Muscle of back (tissue), 11 donors: ENCODE measurements around the gene ALG12. TPM values are rescaled to one million over a fixed set of nuclear protein-coding genes. Genes with fewer than 3 reads are reported as not detected.

Experiments
- DNase-seq, 3 donors: peaks; one replicate each; pipeline versions ENCODE4 v3.0.0 to v3.0.0-alpha.2; 2013
- polyA plus RNA-seq, 10 donors: library from polyadenylated mRNA; unstranded; fragments of 120-200 nt; gene quantifications; one replicate each; pipeline ENCODE4 v1.2.1, GENCODE V29; 2013; ENCODE audit not compliant: insufficient read length in 10 of 10

ALG12 gene
- polyA plus RNA-seq, 10 donors: 8.8 to 20.6 (median 12.3) TPM

DNA sequence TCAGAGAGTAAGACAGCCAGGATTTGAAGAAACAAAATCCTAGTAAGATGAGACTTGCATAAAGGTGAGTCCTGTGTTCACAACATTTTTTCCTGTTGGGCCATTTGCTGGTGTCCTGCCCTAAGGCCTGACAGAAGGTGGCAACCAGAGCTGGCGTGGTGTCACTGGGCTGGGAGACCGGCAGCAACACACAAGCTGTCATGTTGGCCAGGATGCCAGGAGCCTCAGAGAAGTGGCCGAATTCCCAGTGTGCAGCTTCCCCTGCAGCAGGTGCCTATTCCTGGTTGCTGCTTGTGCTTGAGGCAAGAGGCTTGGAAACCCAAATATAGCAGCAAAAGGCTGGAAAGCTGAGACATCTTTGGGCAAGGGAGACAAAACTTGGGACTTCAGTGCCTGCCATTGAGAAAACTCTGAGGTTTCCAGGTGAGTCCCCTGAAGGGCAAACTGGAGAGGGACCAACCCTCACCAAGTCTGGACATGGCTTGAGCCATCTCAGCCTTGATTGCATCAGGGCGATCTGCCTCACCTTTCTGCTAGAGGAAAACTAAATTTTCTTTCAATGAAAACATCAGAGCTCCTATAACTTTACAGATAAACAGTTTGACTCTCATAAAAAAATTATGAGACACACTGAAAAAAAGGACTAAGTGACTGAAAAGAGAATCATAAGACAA, 25.9 kb downstream of the ALG12 start:
- DNase-seq: no peak

DNA sequence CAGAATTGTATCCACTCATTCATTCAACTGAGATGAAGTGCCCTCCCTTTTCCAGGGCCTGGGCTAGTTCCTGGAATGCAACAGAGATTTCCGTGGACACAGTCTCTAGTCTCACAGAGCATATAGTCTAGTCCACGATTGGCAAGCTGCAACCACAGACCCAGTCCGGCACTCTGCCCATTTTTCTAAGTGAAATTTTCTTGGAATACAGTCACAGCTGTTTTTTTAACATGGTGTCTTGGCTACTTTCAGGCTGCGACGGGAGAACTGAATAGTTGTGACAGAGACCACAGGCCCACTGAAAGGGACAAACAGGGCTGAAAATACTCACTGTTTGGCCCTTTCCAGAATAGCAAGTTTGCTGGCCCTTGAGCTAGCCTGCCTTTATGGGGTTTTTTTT, 29.2 kb downstream of the ALG12 start:
- no peak for DNase-seq

DNA sequence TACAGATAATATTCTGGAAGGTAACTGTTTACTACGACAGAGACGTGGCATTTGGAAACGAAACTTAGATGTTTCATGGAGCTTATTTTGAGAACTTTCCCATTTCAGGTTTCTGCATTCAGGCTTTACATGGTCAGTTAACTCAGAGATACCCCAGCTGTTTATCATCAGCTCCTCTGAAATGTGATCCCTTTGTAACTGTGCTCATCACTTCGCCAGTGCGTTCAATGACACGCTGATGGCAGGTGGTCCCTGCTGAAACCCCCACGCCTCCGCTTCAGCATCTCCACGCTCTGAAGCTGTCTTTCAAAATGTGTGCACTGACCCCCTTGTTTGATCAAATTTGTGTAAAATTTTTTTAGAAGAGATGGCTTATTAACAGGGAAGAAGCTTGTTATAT, 30.5 kb downstream of the ALG12 start:
- no peak for DNase-seq

DNA sequence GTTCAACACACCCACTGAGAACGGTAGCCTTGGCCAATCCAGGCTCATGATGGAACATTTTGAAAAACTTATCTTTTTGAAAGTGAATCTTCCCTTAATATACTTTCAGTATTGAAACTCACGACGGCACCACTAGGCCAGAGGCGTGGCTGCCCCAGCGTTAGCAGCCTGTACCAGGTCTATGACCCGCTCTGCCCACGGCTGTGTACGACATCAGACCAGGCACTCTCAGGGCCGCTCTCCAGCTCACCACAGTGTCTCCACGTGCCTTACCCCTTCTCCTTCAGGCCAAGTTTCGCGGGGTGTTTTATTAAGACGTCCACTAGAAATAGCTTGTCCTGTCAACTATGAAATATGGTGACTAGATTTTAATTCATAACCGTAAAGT, 31.2 kb downstream of the ALG12 start:
- DNase-seq: no peak

DNA sequence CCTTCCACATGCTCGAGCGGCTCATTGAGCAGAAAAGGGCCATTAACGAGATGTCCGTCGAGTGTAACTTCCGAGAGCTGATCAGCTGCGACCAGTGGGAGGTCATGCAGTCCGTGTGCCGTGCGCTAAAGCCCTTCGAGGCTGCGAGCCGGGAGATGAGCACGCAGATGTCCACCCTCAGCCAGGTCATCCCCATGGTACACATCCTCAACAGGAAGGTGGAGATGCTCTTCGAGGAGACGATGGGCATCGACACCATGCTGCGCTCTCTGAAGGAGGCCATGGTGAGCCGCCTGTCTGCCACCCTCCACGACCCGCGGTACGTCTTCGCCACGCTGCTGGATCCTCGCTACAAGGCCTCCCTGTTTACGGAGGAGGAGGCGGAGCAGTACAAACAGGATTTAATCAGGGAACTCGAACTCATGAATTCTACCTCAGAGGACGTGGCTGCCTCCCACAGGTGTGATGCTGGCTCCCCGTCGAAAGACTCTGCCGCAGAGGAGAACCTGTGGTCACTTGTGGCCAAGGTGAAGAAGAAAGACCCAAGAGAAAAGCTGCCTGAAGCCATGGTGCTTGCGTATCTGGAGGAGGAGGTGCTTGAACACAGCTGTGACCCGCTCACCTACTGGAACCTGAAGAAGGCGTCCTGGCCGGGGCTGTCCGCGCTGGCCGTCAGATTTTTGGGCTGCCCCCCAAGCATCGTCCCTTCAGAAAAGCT, 31.7 kb downstream of the ALG12 start:
- DNase-seq: no peak

DNA sequence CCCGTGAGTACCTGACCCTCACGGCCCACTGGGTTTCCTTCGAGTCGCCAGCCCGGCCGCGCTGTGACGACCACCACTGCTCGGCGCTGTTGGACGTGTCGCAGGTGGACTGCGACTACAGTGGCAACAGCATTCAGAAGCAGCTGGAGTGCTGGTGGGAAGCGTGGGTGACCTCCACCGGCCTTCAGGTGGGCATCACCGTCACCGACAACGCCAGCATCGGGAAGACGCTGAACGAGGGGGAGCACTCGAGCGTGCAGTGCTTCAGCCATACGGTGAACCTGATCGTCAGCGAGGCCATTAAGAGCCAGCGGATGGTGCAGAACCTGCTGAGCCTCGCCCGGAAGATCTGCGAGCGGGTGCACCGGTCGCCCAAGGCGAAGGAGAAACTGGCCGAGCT, 32.4 kb downstream of the ALG12 start:
- DNase-seq: no peak

DNA sequence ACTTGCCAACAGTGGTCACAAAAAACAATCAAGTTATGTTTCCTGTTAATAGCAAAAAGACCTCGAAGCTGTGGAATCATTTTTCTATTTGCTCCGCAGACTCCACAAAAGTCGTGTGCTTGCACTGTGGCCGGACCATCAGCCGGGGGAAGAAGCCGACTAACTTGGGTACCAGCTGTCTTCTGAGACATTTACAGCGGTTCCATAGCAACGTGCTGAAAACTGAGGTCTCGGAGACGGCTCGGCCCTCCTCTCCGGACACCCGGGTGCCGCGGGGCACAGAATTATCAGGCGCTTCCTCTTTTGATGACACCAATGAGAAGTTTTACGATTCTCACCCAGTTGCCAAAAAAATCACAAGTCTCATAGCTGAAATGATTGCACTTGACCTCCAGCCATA, 33.0 kb downstream of the ALG12 start:
- DNase-seq: no peak

DNA sequence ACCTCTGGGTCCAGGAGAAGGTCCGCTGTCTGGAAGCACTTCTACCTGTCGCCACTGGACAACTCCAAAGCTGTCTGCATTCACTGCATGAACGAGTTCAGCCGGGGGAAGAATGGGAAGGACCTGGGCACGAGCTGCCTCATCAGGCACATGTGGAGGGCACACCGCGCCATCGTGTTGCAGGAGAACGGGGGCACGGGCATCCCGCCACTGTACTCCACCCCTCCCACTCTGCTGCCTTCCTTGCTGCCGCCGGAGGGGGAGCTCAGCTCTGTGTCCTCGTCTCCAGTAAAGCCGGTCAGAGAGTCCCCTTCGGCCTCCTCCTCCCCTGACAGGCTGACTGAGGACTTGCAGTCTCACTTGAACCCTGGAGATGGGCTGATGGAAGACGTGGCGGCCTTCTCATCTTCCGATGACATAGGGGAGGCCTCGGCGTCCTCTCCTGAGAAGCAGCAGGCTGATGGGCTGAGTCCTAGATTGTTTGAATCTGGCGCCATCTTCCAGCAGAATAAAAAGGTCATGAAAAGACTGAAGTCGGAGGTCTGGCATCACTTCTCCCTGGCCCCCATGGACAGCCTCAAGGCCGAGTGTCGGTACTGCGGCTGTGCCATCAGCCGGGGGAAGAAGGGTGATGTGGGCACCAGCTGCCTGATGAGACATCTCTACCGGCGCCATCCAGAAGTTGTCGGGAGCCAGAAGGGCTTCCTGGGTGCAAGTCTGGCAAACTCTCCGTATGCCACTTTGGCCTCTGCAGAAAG, 33.6 kb downstream of the ALG12 start:
- DNase-seq: no peak

DNA sequence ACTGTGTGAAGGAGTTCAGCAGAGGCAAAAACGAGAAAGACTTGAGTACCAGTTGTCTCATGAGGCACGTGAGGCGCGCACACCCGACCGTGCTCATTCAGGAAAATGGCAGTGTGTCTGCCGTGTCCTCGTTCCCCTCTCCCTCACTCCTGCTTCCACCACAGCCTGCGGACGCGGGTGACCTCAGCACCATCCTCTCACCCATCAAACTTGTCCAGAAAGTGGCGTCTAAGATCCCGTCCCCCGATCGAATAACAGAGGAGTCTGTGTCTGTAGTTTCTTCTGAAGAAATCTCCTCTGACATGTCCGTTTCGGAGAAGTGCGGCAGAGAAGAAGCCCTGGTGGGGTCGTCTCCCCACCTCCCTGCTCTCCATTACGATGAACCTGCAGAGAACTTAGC, 34.2 kb downstream of the ALG12 start:
- DNase-seq: no peak

DNA sequence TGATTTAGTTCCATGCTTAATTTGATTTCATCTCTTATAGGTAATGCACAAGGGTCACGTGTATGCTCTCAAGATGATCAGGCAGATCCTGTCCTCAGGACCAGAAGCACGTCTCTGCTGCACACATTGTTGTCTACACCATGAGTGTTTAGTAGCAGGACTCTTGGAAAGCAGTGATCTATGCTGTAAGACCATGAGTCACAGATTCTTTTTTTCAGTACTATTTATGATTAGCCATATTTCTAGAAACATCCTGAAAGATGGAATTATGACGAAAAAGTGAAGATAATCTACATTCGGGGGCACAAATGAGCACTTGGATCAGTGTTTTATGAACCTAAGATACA, 35.0 kb downstream of the ALG12 start:
- no peak for DNase-seq

DNA sequence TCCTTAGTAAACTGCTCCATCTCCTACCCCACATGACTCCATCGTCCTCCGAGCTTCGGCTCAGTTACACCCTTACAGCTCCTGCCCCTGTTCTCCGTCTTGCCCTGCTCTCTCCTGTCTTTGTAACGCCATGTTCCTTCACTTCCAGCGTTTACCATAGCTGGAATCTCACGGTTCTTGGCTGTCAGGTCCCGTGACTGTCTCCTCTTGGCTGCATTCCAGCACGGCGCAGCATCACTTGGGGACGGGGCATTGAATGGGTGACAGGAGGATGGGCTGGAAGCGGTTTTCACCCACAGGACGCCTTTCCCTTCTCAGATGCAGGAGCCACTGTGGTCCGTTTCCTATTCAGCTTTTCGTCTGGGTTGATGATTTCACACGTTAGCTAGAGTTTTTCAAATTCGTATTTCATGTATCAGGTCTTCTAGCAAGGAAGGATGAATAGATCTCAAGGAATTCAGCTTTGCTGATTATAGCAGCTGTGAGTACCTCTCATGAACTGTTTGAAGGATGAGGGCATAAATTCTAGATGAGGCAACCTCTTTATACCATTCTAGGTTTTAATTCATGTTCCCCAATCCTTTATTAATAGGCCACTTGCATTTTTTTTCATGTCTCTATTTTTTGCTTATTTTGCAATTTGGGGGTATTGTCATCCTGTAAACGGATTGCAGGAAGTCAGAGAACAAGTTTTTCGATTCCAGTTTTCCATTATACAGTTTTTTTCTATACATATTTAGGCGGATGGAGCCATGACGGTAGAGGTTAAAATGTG, 35.5 kb downstream of the ALG12 start:
- DNase-seq: no peak

DNA sequence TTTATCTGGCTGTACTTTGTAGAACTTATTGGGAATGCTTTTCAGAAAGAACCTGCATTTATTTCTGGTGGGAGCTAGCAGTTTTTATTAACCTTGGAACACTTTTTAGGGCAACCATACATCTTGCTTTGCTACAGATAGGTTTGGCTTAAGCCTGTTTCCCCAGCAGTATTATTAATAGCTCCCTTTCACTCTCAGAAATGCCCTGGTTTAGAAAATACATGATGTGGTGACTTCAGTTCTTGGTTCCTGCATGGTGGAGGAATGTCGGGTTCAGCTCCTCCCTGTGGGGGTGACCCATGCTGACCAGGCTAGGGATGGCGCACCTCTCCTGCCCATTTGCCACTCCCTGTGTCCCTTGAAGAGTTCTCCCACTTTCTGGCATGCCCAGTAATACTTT, 36.4 kb downstream of the ALG12 start:
- no peak for DNase-seq

DNA sequence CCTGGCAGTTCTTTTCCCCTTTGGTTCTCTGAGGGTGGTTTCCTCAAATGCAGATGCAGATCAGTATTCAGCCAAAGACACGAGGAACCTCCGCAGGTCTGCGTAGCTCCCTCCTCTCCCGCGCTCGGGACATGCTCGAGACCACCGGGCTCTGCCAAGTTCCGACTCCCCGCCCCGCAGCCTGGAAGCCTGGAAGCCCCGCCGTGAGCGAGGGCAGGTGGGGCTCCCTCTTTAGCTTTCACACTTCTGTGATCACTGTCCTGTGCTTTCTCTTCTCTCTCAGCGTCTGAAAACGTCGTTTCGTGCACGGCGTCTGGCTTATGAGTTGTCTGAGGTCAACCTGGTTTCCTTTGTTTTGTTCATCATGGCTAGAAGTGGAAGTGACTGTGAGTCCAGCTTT, 38.0 kb downstream of the ALG12 start:
- no peak for DNase-seq

DNA sequence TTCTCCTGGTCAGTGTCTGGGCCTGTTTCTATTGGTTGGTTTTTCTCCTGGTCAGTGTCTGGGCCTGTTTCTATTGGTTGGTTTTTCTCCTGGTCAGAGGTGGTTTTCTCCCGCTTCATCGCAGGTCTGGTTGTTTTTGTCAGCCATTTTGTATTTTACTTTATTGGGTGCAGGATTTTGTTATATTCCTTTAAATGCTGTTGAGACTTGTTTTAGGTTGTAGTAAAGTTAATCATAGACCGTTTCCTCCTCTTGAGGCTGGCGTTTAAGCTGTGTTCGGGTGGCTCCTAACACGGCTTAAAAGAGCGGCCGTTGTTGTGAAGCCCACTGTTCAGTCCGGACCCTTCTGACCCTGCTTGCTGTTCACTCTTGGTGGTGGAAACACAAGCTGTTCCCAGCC, 38.4 kb downstream of the ALG12 start:
- no peak for DNase-seq

DNA sequence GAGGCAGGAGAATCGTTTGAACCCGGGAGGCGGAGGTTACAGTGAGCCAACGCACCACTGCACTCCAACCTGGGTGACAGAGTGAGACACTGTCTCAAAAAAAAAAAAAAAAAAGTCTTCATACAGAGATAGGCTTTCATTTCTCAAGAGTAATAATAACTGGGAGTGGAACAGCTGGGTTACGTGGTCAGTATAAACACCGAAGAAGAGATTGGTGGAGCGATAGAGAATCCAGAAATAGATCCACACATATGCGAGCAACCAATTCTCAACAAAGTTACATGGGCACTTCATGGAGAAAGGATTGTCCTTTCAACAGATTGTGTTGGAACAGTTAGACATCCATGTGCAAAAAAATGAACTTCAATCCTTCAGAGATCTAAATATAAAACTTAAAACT, 40.0 kb downstream of the ALG12 start:
- no peak for DNase-seq

DNA sequence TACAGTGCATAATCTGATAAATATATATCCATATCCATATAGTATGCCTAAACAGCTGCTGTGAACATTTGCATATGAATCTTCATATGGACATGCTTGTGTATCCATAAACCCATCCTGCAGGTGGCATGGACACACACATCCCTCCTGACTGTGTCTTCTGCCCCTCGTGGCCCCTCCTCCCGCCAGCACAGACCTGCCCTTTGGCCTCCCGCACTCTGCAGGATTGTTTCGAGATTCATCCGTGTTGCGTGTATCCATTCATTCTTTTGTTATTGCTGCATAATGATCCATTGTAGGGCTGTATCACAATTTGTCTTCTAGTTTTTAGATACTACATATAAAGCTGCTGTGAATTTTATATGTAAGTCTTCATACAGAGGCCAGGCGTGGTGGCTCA, 40.6 kb downstream of the ALG12 start:
- no peak for DNase-seq

DNA sequence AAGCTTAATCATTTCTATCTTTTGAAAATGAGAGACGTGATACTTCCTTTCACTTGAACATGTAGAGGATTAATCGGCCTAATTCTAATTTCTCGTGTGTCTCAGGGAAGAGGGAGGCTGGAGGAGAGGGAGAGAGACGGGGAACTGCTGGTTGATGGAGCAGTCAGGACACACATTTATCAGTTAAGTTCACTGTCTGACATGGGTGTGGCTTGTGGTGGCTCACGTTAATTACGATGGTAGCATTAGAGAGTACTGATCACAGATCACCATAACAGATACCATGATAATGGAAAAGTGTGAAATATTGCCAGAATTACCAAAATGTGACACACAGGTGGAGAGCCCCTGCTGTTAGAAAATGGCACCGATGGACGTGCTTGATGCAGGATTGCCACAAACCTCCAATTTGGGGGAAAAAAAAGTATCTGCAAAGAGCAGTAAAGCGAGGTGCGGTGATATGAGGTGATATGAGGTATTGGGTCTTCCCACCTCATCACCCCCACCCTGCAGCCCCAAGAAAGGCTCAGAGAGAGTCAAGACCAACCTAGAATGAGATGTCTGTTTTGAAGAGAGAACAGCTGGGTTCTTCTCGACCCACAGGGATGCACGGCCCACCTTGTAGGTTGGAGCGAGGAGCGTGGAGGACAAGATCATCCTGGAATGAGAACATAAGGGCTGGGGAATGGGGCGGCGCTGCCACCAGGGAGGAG, 44.9 kb downstream of the ALG12 start:
- DNase-seq: no peak

DNA sequence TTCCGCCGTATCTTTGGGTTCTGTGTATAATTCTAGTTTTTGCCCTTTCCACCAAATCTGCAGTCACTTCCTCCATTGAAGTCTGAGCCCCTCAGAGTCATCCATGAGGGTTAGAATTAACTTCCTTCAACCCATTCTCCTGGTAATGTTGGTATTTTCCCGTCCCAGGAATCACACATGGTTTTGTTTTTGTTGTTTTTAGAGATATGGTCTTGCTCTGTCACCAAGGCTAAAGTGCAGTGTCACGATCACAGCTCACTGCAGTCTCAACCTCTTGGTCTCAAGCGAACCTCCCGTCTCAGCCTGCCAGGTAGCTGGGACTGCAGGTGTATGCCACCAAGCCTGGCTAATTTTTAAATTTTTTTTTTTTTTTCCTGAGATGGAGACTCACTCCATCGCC, 45.9 kb downstream of the ALG12 start:
- no peak for DNase-seq

DNA sequence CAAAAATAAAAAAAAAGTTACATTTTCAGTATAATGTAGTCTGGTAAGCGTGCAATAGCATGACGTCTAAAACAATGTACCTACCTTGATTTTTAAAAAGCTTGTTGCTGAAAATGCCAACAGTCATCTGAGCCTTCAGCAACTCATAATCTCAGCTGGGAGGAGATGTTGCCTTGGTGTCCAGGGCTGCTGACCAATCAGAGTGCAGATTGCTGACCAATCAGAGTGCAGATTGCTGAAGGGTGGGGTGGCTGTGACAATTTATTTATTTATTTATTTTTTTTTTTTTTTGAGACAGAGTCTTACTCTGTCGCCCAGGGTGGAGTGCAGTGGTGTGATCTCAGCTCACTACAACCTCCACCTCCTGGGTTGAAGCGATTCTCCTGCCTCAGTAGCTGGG, 46.8 kb downstream of the ALG12 start:
- DNase-seq: no peak

DNA sequence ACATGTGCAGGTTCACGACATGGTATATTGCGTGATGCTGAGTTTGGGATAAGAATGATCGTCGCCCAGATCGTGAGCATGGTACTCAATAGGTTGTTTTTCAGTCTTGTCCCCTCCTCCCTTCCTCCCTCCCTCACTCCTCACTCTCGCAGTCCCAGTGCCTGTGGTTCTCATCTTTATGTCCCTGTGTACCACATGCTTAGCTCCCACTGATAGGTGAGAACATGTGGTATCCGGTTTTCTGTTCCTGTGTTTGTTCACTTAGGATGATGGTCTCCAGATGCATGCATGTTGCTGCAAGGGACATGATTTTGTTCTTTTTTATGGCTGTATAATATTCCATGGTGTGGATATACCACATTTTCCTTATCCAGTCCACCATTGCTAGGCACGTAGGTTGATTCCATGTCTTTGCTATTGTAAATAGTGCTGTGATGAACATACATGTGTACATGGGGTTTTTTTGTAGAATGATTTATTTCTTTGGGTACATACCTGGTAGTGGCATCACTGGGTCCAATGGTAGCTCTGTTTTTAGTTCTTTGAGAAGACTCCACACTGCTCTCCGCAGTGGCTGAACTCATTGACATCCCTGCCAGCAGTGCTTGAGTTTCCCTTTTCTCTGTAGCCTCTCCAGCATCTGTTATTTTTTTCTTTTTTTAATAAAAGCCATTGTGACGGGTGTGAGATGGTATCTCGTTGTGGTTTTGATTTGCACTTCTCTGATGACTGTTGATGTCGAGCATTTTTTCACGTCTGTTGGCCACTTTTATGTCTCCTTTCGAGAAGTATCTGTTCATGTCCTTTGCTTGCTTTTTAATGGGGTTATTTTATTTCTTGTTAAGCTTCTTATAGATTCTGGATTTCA, 48.2 kb downstream of the ALG12 start:
- DNase-seq: no peak
